Left renal pelvis (tissue), 4 donors: ENCODE measurements around the gene PGAM1. TPM values are rescaled to one million over a fixed set of nuclear protein-coding genes. Genes with fewer than 3 reads are reported as not detected.
A peak's percentile ranks its signal among the peaks of the same experiment; 100 is the strongest.
"Not testable (repeated sequence)": the region's sequence is repeated elsewhere in the genome, so short reads cannot be mapped to it uniquely, and the experiment has no call there.

ENCODE experiments used
- DNase-seq, 4 donors: peaks; one replicate each; pipeline ENCODE4 v3.0.0-alpha.2; 2013; ENCODE audit warnings: low read depth in 4 of 4, low spot score in 3 of 4
- polyA plus RNA-seq, 4 donors: library from polyadenylated mRNA; unstranded; fragments of 120-200 nt; gene quantifications; one replicate each; pipeline ENCODE4 v1.2.1, GENCODE V29; 2013; ENCODE audit not compliant: insufficient read length in 4 of 4

PGAM1 gene
- polyA plus RNA-seq, 4 donors, result 174 to 184 (median 179) TPM

DNA sequence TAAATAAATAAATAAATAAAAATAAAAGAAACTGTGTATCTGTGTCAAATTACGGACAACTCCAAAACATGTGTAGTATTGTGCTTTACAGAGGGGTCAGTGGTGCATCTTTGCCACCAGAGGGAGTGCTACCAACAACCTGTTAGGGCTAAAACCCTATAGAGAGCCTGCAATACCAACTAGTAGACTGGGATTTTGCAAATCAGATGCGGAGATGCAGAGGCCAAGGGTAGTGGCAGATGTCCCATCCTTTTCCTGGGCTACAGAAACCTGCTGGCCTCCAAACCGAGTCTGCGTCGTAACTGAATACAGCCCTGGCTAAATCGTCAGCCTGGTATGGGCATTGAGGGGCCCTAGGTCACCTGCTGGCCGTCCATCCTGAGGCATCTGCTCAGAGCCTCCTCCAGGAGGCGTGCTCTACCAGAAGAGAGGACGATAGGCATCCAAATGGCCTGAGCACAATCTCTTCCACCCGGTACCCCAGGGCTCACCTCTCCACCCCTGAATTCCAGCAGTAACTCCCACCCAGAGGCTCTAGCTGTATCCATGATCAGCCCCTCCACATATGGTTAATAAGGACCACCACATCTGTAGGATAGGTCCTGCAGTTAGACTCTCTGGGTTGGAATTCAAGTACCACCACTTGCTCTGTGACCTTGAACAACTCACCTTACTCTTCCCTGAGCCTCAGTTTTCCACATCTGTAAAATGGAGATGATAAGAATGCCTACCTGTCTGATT lies 18.6 kb upstream of the PGAM1 start:
- no peak for DNase-seq

DNA sequence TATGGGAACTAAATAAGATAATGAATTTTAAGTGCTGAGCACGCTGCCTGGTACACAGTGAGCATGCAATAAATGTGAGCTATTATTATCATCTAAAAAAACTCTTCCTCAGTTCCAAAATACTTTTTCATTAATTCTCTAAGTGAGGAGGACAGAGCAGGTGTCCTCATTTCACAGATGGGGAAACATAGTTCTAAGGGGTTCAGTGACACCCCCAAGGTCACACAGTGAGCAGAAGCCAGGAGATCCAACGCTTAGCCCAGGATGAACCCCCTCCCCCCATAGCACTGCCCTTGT lies 18.1 kb upstream of the PGAM1 start:
- DNase-seq, result no peak

DNA sequence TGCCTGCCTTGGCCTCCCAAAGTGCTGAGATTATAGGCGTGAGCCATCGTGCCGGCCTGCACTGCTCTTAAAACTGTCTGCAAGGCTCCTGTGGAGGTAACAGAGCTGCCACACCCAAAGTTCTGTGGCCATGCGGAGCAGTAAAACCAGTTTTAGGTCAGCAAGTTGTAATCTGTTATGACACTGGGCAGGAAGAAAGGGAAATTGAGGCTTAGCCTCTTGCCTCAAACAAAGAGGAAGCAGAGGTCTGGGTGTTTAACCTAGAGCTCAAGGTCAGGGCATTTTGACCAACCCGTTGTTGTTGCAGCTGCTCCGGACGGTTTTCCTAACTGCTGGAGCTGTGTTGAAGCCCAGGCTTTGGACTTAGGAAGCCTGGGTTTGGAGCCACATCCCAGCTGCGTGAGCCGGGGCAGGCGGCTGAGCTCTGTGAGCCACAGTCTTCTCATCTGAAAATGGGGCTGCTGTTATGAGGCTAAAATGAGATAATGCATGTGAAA lies 17.4 kb upstream of the PGAM1 start:
- no peak for DNase-seq

DNA sequence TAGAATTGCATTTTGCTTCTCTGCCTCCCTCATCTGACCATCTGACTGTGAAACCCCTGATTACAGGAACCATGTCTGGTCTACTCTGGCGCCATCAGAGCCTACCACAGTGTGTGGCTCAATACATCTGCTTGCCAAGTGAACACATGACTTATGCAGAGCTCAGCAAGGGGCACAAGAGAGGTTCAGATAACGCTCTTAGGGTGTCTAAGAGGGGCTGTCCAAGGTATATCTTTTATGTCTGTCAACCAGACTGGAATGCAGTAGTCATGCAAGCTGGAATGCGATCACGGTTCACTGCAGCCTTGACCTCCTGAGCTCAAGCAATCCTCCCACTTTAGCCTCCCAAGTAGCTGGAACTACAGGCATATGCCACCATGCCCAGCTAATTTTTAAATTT lies 14.6 kb upstream of the PGAM1 start:
- no peak for DNase-seq

DNA sequence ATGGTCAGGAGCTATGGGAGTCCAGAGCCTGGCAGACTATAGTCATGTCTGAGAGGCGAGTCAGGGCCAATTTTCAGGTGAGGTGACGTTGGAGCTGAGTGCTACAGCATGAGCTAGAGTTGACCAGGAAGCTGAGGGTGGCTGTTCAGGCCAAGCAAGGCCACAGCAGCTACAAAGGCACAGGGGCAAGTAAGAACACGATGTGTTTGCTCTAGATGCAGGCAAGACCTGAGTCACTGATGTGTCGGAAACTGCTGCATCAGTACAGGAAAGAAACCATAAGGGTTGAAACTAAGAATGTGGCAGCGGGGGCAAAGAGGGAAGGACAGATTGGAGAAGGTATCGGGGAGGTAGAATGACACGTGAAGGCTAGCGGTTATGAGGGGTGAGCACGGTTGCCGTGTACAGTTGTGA lies 13.1 kb upstream of the PGAM1 start:
- no peak for DNase-seq

DNA sequence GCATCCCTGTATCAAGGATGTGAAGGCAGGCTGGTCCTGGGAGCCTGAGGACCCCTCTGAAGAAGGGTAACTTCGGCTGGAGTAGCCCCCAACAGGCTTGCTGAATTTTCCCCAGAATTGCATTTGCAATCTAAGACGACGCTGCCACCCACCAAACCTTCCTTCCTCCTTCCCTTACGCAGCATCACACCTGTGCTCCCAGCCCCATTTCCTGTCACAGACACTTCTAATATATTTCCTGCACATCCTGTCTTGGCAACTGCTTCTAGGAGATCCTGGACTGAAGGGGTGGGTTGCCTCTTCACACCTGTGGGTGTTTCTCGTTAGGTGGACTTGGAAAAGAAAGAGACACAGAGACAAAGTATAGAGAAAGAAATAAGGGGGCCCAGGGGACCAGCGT lies 9.4 kb upstream of the PGAM1 start:
- DNase-seq, result no peak

DNA sequence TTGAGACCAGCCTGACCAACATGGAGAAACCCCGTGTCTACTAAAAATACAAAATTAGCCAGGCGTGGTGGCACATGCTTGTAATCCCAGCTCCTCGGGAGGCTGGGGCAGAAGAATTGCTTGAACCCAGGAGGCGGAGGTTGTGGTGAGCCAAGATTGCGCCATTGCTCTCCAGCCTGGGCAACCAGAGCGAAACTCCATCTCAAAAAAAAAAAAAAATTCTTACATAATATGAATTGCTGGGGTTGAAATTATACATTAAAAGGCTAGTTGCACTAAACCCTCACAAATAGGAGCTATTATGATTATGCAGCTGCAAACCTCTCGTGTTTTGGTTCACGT lies 2.3 kb upstream of the PGAM1 start:
- not testable (repeated sequence) for DNase-seq

DNA sequence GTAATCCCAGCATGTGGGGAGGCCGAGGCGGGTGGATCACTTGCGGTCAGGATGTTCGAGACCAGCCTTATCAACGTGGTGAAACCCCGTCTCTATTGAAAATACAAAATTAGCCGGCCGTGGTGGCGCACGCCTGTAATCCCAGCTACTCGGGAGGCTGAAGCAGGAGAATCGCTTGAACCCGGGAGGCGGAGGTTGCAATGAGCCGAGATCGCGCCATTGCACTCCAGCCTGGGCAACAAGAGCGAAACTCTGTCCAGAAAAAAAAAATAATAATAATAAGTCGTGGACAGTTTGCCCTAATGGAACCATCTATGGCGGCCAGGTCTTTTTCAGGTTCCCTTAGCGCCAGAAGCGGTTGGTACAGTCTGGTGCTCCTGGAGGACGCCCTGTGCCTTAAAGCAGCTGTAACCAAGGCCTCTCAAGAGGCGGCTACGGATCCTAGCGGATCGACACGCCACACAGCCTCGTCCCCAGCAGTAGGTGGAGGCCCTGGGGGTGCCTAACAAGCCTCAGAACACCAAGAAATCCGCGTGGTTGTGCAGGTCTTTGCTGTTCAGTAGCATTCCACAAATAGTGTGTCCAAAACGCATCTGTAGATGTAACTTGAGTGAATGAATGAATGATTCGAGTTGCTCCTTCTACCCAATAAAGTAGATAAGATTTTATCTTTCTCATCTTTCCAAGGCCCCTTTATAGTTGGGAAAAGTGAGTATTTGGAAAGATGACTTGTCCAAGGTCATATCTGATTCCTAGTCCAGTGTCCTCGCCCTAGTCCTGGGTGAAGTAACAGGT lies 982 bp downstream of the PGAM1 start:
- DNase-seq, result no peak

DNA sequence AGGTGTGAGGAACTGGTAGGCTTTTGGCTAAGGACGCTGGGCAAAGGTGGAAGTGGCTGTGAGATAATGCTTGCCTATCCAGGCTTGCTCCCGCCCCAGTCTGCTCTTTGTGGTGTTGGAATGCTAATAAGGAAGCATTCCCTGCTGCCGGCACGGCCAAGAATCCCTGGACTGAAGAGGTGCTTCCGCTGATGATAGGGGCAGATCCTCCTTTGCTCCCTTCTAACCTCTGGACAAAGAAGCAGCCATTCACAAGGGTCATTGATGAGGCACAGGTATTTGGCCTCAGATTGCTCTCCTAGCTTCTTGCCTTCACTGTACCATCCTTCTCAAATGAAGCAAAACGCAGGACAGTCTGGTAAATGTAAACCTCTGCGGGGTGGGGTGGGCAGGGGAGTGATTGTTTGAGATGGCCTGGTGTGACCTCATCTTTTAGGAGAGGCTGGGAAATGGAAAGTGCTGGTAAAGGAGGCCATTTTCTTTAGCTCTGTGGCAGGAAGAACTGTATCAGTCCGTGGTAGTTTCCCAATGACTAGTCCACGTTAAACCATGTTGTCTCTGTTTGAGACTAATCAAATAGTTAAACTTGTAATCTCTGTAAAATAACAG lies 1.7 kb downstream of the PGAM1 start:
- DNase-seq, result no peak

DNA sequence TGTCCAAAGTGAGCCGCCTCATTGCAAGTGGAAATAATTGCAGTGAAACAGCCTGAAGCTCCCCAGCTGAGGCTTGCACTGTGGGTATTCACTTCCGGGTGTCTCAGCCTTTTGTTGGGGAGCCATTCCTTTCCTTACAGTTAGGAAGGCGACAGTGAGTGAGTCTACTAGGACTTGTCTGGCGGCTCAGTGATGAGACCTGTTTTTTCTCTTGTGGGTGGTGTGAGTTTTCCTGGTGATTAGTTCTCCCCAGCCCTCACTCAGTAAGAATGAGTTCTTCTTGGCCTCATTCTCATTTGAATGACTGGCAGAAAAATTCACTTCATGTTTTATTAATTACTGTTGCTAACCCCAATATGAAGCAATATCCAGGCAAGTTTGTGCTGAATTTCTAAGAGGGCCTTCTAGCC lies 2.6 kb downstream of the PGAM1 start:
- DNase-seq, result no peak

DNA sequence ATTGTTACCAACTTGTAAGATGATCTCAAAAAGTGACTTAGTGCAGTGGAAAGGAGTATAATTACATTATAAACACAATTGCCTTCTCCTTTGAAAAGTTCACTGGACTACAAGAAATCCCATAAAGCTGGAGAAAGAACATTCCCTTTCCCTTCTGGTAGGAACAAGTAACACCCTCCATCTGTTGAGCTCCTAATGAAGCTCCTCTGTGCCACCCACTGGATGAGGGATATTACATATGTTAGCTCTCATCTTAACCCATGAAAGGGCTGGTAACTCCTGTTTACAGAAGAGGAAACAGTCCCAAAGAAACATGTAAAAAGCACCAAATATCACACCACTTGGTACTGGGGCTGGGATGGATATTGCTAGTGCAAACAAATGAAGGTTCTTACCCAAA lies 8.1 kb downstream of the PGAM1 start:
- DNase-seq, result no peak

DNA sequence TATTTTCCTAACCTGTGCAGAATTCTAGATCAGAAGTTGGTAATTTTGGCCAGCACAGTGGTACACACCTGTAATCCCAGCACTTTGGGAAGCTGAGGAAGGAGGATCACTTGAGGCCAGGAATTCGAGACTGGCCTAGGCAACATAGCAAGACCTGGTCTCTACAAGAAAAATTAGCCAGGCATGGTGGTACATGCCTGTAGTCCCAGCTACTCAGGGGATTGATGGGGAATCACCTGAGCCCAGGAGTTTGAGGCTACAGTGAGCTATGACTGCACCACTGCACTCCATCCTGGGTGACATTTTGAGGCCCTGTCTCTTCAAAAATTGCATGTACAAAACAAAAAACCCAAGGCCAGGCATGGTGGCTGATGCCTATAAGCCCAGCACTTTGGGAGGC lies 8.6 kb downstream of the PGAM1 start:
- DNase-seq, result no peak

DNA sequence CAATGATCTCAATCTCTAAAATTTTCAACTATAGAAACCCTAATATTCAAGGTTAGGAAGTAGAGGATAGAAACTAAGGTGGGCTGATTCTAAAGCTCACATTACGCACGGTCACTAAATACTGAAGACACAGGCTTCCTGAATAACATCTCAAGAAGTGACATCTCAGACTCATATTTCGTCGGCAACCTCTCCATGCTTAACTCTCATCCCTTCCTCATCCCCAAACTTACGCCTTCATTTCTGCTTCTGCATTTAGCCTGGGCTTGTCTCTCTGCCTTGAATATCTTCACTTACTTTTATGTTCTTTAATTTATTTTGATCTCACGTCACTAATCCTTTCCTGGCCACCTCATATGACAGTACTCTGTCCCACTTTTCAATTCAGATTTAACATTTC lies 9.2 kb downstream of the PGAM1 start:
- DNase-seq, result no peak

DNA sequence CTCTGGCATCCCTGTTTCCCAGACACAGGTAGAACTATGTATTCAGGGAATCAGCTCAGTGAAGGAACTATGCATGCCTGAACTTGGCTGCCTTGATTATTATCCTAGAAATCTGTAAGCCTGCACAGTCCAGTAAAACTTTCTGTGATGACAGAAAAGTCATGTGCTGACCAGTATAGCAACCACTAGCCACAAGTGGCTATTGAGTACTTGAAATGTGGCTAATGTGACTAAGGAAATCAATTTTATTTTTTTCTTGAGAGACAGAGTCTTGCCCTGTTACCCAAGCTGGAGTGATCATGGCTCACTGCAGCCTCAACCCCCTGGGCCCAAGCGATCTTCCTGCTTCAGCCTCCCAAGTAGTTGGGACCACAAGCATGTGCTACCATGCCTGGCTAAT lies 16.3 kb downstream of the PGAM1 start:
- no peak for DNase-seq

DNA sequence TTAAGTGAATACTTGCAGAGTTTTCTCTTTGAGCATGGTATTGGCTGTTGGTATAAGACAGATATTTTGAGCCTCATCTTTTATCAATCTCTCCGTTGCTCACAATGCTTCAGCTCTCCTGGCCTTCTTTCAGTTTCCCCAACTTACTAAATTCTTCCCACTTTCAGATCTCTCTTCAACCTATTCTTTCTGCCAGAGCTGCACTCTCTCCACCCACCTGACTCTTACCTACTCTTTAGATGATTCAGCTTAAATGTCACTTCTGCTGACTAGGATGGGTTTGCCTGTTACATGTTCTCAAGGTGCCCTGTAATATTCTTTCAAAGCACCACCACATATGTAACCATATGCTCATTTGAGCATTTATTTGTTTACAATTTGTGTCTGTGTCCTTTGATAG lies 18.2 kb downstream of the PGAM1 start:
- DNase-seq, result no peak

DNA sequence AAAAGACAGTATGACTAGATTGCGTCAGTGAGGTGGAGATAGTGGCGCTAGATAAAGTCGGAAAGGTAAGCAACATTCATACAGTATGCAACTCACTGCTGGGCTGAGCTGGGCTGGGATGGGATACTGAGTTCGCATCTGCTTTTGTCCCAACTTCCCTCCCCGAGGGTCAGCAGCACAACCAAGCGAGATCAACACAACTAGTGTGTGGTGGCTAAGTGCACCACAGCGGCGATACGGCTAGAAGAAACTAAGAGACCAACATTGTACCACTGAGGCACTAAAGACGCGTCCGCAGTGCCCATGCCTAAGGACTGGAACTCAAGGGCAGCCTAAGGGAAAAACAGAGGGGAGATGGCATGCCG lies 19.3 kb downstream of the PGAM1 start:
- no peak for DNase-seq

DNA sequence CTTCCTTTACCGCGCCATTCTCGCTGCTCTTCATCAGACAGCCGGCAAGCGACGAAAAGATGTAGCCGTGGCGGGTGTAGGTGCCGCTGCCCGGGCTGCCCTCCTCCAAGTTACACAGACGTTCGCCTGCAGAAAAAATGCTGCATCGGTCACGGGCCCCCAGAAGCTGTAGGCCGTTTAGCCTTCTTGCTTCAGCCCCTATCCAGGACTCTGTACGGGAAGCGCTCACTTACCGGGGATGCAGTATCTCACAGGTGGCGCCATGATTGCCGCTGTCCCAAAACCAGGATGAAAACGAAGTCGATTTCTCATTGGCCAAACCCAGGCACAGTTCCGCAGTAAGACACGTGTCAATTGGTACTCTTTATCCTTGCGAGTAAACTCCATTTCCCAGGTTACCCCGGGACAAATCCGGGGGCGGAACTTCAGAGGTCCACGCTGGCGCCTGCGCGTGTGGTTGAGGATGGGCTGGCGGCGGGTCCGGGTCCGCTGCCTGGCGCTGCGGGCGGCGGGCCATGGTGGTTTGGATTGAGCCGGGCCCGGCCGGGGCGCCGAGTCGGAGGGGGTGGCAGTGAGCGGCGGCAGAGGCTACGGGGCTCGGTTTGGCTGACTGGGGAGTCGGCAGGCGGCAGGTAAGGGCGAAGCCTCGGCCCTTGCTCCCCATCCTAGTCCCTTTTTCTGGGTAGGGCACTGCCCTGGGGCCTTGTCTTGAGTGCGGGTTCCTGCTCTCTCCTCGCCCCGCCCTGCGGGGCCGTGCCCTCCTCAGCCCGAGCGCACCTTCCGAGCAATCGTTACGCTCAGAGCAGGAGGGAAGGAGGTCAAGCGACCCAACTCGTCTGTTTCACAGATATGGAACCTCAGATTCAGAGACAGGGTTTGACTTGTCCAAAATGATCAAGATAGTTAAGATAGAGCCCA lies 20.0 kb downstream of the PGAM1 start, which contains the start of the genes EXOSC1 and ZDHHC16:
Gene EXOSC1 (minus strand): TSS at position 285 of the 918 bp plus-strand sequence. CDS start 21 bp downstream, at position 264.
Gene ZDHHC16 (plus strand): TSS at position 454 of the 918 bp plus-strand sequence. CDS start 5,501 bp downstream, outside the sequence.
- DNase-seq, result peak; percentile 83 to 92 (median 87)

DNA sequence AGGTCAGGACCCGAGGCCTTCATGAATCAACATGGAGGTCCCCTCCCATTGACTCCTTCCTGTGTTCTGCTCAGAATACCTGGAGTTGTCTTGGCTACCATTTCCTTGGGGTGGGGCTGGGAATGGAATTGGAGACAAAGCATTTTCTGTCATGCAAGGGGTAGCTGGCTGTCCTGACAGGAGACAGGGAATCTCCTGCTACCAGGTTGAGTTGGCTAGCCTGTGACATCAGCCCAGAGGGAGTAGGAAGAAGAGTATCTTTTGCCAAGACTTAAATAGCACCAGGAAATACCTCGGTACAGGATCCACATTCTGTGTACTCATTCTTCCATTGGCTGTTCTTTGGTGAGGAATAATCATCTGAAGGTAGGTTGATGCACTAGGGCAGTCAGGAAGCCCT lies 24.8 kb downstream of the PGAM1 start:
- no peak for DNase-seq

DNA sequence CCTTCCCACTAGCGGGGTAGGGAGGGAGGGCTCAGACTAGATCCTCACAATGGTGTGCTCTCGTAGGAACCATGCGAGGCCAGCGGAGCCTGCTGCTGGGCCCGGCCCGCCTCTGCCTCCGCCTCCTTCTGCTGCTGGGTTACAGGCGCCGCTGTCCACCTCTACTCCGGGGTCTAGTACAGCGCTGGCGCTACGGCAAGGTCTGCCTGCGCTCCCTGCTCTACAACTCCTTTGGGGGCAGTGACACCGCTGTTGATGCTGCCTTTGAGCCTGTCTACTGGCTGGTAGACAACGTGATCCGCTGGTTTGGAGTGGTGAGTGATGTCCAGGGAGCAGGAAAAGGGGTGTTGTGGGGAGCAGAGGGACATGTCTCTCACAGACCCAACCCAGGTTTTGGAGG lies 25.6 kb downstream of the PGAM1 start:
- DNase-seq, result no peak

DNA sequence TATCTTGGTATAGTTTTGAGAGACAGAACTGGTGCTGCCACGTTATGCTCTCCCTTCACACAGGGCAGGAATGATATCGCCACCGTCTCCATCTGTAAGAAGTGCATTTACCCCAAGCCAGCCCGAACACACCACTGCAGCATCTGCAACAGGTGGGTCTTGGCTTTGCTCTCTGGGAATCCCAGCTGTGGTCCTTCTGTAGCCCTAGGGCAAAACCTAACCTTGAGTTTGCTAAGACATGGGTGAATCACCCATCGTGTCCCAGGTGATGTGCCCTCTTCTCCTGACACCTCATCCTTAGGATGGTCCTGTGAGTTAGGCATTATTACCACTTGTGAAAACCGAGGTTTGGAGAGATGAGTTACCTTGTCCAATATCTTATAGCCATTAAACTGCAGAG lies 26.4 kb downstream of the PGAM1 start:
- DNase-seq, result no peak
